Stimulated activated CD8-positive, alpha-beta memory T cell treated with anti-CD3 and anti-CD28 coated beads, Interleukin-4, amount 100 ng/mL, for 4 hours (primary cell): ENCODE data around the gene VAT1L.
"Not testable (repeated sequence)": the region's sequence is repeated elsewhere in the genome, so short reads cannot be mapped to it uniquely, and the experiment has no call there.

Source experiments
- DNase-seq, 2 donors: peaks; one replicate each; pipeline ENCODE4 v3.0.0-alpha.2; 2020; ENCODE audit warnings: low read depth in 2 of 2, low spot score in 1 of 2

Gene VAT1L

DNA sequence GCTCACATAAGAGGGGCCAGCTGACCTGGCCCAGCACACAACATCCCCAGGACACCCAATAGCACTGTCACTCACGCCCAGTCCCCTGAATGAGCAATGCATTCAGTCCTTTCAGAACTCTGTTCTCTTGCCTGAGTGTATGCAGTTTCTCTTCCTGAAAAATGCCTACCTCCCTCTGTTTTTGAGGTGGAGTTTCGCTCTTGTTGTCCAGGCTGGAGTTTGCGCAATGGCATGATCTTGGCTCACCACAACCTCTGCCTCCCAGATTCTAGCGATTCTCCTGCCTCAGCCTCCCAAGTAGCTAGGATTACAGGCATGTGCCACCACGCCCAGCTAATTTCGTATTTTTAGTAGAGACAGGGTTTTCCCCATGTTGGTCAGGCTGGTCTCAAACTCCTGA is 159.2 kb downstream of the VAT1L start:
- DNase-seq: not testable (repeated sequence)

DNA sequence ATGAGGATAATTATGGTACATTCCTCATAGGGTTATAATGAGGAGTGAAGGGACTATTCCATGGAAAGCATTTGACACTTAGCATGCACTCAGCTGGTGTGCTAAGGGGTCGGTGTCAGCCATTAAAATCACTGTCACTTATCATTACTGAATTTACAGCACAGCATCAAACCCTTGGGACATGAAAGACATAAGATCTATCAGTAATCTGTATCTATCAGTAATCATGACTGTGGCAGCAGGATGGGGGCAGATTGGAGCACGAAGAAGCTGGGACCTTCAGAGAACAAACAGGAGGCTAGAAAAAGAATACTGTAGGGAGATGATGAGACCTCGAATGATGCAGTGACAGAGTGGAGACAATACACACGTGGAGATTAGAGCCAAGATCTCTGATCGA is 160.5 kb downstream of the VAT1L start:
- no peak for DNase-seq

DNA sequence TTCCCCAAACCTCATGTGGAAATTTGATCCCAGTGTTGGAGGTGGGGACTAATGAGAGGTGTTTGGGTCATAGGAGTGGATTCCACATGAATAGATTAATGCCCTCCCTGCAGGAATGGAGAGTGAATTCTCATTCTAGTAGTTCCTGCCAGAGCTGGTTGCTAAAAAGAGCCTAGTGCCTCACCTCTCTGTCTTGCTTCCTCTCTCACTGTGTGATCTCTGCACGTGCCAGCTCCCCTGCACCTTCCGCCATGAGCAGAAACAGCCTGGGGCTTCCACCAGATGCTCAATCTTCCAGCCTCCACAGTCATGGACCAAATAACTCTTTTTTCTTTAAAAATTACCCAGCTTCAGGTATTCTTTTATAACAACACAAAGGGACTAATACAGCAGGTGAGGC is 161.1 kb downstream of the VAT1L start:
- no peak for DNase-seq

DNA sequence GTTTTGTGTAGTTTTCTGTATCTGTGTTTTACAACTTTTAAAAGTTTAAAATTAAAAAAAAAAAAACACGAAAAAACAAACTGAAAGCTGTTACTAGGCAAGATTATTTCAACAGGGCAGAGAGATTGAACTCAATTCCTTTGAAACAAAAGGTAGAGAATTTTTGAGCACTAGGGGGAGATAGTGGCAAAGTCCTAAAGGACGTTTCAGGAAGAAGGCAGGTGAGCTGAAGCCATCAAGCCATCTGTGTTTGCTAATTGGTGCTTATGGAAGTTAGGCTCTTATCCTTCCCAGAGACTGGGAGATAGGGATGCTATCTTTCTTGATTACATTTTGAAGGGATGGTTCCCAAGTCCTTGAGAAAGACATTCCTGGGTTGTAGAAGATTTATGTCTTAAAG is 163.4 kb downstream of the VAT1L start:
- no peak for DNase-seq

DNA sequence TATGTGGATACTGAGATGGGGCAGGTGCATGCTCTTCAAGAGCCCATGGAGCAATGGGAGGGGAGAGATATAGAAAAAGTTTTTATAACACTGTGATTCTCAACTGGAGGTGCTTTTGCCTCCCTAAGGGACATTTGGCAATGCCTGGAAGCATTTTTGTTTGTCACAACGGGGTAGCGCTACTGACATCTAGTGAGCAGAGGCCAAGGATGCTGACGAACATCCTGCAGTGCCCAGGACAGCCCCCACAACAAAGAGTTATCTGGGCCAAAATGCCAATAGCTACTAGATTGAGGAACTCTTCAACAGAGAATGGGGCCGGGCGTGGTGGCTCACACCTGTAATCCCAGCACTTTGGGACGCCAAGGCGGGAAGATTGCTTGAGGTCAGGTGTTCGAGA is 166.8 kb downstream of the VAT1L start:
- DNase-seq: no peak

DNA sequence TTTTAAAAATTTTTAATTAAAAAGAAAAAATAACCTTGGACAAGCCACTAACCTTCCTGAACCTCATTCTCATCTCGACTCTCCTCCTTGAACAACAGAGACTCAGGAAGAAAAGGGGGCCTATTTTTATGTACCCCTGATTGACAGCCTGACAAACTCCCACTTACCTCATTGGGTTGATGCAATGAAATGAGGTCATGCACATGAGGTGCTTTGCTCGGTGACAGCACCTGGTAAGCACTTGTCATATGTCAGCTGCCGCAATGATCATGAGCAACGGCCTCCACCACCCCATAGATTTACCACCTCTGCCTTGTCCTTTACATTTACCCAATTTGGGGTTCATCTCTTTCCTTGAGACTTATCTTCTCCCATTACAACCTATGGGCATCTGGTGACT is 167.9 kb downstream of the VAT1L start:
- DNase-seq: no peak

DNA sequence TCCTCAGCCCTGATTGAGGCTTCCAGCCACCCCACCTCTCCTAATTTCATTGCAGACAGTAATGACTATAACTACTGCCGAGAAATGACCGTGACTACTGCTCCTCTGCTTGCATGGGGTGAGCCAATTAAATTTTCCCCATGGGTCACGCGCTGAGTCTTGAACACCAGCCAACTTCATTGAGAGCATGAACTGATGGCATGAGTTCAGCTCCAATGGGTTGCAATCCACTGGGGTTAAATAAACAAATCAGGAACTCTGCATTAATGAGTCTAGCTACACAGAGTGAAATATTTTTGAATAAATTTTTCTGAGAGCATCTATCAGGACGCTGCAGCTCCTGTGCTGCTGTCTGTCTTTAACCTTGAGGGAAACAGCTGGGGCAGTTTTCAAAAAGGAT is 172.4 kb downstream of the VAT1L start:
- no peak for DNase-seq

DNA sequence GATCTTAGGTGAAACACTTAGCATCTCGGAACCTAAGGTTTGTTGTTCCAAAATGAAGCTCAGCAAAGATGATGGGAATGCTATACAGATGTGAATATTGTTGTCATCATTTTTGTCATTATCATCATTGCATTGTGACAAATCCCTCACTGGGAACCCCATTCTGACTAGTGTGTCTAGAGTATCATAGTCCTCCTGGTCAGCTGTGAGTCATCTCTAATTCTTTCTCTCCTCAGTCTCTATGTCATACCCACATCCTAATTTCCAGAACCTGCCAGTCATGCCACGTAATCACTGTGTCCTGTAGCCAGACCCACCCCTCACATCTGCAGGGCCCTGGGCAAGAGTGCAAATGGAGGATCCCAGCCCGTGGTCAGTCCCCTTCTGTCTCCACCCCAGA is 173.4 kb downstream of the VAT1L start:
- no peak for DNase-seq

DNA sequence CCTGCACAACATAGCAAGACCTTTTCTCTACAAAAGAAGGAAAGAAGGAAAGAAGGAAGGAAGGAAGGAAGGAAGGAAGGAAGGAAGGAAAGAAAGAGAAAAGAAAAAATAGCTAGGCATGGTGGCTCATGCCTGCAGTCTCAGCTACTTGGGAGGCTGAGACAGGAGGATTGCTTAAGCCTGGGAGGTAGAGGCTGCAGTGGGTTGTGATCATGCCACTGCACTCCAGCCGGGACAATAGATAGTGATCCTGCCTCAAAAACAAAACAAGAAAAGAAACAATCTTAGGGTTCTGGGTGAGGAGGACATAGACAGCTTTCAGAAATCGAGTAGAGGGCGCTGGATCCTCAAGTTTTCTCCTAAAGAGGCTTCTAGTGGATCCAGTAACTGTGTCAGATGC is 174.3 kb downstream of the VAT1L start:
- DNase-seq: no peak

DNA sequence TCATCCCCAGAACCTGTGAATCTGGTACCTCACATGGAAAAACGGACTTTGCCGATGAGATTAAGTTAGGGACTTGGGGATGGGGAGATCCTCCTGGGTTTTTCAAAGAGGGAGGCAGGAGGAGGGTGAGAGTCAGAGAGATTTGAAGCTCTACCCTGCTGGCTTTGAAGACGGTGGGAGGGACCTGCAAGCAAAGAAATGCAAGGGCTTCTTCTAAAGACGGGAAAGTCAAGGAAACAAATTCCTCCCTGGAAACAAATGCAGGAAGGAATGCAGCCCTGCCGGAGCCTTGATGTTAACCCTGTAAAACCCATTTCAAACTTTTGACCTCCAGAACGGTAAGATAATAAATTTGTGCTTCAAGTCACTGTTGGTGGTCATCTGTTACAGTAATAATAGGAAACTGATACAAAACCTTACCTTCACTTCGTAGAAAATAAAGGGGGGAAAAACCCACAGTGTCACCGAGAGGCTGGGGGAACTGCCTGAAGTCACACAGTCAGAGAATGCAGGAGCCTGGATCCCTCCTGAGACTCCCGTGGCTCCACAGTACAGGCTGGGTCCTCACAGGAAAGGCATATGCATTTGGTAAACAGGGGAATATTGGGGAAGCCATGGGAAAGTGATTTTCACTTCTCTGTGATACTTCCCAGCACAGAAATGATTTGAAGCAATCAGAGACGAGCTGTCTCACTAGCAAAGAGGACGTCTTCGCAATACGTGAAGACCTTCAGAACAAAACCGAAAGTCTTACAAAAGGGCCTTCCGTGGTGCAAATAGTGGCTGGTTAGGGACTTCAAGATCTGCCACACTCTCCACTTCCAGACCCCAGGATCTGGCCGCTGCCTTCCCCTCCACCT is 175.1 kb downstream of the VAT1L start:
- DNase-seq: no peak

DNA sequence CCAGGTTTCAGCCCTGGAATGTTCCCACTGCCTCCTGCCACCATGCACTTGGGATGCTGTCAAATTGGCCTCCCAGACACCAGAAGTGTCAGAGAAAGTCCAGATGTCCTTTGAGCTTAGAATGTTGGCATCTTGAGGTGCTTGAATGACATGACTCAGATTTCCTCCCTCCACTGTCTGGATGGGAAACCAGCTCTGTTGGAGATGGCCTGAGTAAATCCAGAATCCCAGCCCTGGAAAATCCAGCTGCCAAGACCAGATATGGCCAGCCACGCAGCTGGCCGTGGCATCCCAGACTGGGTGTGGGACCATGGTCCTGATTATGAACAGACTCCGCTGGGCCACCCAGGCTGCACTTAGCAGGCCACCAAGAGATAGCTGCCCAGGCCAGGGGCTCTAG is 177.0 kb downstream of the VAT1L start:
- DNase-seq: no peak

DNA sequence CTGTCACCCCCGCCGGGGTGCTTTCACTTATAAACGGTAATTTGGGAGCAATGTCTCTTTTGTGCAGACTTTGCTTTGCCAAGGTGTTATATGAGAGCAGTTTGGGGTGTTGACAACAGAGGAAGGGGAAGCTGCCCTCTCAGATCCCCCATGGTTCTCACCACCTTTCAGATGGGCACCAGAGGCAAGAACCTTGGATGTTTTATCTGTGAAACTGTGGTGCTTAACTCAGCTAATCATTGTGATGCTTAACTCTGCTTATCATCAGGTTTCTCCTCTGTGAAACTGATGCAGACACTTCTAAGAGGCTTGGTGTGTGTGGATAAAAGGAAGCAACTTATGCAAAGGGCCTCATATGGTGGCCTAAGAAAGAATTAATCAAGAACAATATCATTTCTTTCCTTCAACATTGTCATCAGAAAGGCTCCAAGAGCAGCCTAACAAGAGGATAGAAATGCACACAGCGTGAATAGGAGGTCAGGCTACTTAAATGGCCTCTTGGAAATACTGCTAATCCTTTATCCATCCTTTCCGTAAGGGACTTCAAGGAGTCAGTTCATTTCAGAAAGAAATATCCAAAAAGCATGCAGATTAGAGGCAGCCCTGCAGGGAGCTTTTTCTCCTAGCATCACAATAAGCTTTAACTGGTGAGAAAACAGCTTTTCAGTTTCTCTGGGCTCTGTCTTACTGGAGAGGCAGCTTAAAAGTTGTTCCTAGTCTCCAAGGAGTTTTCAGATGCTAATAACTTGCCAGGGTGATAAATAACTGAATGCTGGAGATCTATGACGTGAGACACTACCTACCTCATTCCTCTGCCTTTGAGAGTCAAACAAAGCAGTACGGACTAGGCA is 178.9 kb downstream of the VAT1L start:
- no peak for DNase-seq

DNA sequence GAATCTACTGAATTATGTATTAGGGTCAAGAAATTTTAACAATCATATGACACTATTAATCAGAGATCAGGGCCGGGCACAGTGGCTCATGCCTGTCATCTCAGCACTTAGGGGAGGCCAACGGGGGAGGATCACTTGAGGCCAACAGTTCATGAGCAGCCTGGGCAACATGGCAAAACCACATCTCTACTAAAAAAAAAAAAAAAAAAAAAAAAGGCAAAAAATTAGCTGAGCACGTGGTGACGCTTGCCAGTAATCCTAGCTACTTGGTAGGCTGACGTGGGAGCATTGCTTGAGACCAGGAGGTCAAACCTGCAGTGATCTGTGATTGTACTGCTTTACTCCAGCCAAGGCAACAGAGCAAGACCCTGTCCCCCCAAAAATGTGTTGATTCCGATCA is 181.5 kb downstream of the VAT1L start:
- DNase-seq: no peak

DNA sequence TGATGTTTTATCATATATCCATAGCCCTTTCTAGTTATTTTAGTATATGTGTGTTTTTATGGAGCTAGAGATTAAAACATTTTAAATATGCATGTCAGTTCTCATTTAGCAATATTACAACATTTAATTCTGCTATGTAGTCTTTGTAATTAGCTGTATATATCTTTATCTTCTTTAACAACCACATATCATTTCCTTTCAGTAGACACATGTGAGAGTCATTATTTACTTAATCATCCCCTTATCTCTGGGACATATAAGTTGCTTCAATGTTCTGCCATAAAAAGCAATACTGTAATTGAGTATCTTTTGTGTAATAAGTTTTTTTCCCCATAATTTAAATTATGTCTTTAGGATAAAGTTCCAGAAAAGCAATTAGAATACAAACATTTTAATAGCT is 182.0 kb downstream of the VAT1L start:
- no peak for DNase-seq

DNA sequence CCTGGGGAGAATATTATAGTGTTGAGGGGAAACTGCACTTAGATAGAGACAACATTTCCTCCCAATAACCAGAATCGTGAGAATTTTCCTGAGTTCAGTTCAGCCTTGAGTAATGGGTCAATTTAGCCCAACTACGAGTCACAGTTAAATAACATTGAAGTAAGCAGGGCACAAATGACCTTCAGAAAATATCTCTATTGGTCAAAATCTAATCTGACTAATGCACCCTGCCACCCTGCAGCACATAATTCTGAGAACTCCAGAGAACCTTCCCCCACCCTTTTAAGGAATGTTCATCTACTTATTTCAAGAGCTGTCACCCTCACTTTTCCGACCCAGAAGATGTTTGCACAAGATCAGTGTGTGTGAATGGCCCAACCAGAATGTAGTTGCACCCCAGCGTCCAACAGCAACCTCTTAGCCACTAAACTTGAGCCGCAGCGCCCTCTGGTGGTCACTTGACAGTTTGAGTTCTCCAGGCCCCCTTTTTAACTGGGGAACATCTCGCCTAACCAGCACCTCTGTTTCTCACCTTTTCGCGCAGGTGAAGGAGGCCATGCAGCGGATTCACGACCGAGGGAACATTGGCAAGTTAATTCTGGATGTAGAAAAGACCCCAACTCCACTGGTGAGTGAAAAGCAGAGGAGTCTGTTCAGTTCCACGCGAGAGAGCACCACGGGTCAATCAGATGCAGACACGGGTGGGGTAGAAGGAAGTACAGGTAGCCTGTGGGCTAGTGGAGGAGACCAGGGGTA is 183.1 kb downstream of the VAT1L start:
- DNase-seq: peak; percentile 44 to 60

DNA sequence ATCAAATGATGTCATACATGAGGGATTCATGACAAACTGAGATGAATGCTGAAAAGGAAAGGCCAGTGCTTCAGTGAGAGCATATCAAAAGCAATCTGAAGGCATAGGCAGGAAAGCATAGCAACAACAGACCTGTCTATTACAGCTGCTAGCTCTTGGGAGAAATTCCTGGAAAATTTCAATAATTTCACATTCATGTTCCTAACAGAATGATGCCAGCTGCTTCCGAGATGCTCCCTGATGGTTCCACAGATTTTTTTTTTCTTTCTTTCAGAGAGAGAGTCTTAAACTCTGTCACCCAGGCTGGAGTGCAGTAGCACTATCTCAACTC is 183.7 kb downstream of the VAT1L start:
- DNase-seq: no peak

DNA sequence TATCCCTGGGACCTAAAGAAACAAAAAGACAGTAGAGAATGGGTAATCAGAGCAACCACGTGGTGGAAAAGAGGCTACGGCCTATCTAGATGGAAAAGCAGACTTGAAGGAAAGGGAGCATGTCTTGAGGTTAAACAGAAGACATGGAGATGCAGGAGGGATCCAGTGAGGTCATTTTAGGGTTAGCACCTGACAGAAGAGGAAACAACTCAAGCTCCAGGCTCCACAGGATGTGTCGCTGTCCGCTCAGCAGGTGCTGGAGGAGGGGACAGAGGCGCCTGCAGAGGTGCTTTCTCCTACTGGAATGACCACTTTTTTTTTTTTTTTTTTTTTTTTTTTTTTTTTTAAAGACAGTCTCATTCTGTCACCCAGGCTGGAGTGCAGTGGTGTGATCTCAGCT is 186.5 kb downstream of the VAT1L start:
- no peak for DNase-seq

DNA sequence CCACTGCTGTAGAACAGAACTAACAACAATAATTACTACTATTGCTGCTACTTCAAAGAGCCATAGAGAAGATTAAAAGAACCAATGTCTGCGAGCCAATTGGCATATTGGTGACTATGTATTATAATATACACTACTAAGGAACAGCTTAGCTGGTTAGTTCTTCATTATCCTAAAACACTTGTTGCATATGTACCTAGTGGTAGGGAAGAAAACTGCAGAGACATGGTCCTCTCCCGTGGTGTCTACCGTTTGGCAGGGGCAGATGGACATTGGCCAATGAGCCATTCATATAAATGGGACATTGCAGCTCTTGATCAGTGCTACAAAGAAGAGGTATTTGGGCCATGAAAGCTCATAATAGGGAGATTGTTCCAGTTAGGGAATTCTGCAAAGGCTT is 187.6 kb downstream of the VAT1L start:
- DNase-seq: no peak

DNA sequence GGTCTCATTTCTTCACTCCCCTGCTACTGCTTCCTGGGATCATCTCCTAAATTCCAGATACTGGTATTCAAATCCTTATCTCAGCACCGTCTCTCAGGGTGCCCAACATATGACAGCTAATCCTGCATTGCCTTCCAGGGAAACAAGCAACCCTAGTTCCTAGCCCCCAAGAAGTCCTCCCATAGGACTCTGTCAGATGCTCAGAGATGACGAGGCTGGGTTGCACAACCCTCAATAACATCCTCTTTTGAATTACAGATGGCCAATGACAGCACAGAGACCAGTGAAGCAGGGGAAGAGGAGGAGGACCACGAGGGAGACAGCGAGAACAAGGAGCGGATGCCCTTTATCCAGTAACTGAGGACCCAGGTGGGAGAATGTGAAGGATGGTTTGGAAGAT is 189.0 kb downstream of the VAT1L start:
- DNase-seq: no peak

DNA sequence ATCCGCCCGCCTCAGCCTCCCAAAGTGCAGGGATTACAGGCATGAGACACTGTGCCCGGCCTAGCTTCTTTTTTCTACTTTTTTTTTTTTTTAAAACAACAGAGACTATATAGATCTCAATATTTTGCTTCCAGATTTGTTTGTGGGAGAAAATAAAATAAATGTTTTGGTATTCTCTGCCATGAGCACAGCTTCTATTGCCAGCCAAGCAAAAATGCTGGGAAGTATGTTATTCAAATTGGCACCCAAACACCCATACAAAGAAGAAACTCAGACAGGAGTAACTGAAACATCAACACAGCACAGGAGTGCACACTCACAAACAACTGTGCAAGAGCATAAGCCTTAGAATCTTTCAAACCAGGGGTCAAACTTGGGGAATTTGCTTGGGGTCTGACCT is 196.7 kb downstream of the VAT1L start:
- DNase-seq: no peak

DNA sequence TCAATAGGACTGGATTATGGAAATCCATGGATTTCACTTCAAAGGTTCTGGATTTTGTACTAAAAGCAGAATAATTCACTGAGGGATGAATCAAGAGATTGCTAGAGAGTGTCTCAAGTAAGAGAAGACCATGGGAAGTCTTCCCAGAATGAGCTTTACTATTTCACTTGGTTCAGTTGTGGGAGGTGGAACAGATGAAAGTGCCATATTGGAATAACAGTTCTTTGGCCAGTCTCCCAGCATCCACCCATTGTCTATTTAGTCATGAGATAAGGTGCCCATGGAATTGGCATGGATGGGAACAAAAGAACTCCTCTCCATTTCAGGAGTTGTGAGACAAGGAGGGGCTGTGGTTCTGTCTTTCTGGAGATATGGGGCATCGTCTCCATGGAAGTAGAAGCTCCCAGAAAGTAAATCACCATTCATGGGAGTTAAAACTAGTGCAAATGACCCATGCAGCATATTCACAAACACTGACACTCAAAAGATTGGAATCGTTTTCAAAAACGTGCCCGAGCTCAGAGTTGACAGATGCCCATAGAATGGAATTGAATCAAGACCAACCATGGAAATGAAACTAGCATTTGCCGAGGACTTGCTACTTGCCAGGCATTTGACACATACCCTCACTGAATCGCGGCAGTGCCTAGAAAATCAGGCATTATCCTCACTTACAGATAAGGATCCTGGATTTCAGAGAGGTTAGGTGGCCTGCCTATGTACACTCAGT is 197.8 kb downstream of the VAT1L start:
- DNase-seq: no peak
